Measurements from ENCODE around the gene FAM237A.

The FAM237A gene
- 0 reads per million in 4 donors for total RNA-seq

- DNase-seq: peak in 1 of 5 donors; percentile 5
These were observed at the start of gene FAM237A for GRCh38 chr2:206642075-206643025. Gene FAM237A (plus strand): TSS chr2:206642487. CDS start chr2:206644237, 1,750 bp downstream.

- DNase-seq: no peak
These were observed 44.5 kb upstream of the FAM237A start for GRCh38 chr2:206597717-206598218.

- no peak for DNase-seq
These were observed 39.0 kb upstream of the FAM237A start for GRCh38 chr2:206603243-206603642.

GRCh38 chr2:206610451-206610850 lies 31.8 kb upstream of the FAM237A start:
- no peak for DNase-seq

- no peak for DNase-seq
These were observed 31.1 kb upstream of the FAM237A start for GRCh38 chr2:206611191-206611590.

- no peak for DNase-seq
These were observed 30.6 kb upstream of the FAM237A start for GRCh38 chr2:206611736-206612135.

- no peak for DNase-seq
These were observed 27.5 kb upstream of the FAM237A start for GRCh38 chr2:206614811-206615210.

GRCh38 chr2:206615417-206616089 lies 26.7 kb upstream of the FAM237A start:
- no peak for DNase-seq

GRCh38 chr2:206616151-206616550 lies 26.1 kb upstream of the FAM237A start:
- DNase-seq: no peak

- DNase-seq: no peak
These were observed 23.3 kb upstream of the FAM237A start for GRCh38 chr2:206619011-206619410.

GRCh38 chr2:206626108-206626507 lies 16.2 kb upstream of the FAM237A start:
- no peak for DNase-seq

GRCh38 chr2:206627632-206628031 lies 14.7 kb upstream of the FAM237A start:
- no peak for DNase-seq

- no peak for DNase-seq
These were observed 10.9 kb upstream of the FAM237A start for GRCh38 chr2:206631340-206631739.

GRCh38 chr2:206635015-206635414 lies 7.3 kb upstream of the FAM237A start:
- no peak for DNase-seq

- no peak for DNase-seq
These were observed 2.7 kb upstream of the FAM237A start for GRCh38 chr2:206639636-206640035.

GRCh38 chr2:206641226-206641625 lies 1.1 kb upstream of the FAM237A start:
- DNase-seq: no peak

GRCh38 chr2:206647985-206648384 lies 5.7 kb downstream of the FAM237A start:
- no peak for DNase-seq

- DNase-seq: no peak
These were observed 14.8 kb downstream of the FAM237A start for GRCh38 chr2:206657087-206657486.

GRCh38 chr2:206665251-206665650 lies 23.0 kb downstream of the FAM237A start:
- DNase-seq: no peak

GRCh38 chr2:206670531-206671319 lies 28.4 kb downstream of the FAM237A start:
- DNase-seq: no peak

GRCh38 chr2:206683546-206683945 lies 41.3 kb downstream of the FAM237A start:
- DNase-seq: no peak

GRCh38 chr2:206688453-206688852 lies 46.2 kb downstream of the FAM237A start:
- no peak for DNase-seq

- DNase-seq: no peak
These were observed 46.7 kb downstream of the FAM237A start for GRCh38 chr2:206688990-206689389.

Measured in T-helper 1 cell (primary cell).